WTC11 (cell line): Measurements from ENCODE around the gene GYS1. TPM values are rescaled to one million over a fixed set of nuclear protein-coding genes. Genes with fewer than 3 reads are reported as not detected.

Source experiments
- ATAC-seq: fragments of 200-7000 bp; cut with Tn5 transposase; 2 replicates; pipeline ENCODE4 v1.10.0; 2021; ENCODE audit warnings: mild to moderate bottlenecking, moderate library complexity
- CTCF ChIA-PET: fragments of 300-600 bp; sonication (Branson Sonifier 250); formaldehyde crosslinking; loops from one replicate; lab custom pipeline; 2021; ENCODE audit warnings: antibody characterized with exemption; lab: Charles Lee
- POLR2A ChIA-PET: fragments of 350-600 bp; sonication (Branson Sonifier 250); formaldehyde crosslinking; loops from one replicate; lab custom pipeline; 2021; ENCODE audit warnings: antibody characterized with exemption; lab: Charles Lee
- DNase-seq: peaks from one replicate; pipeline ENCODE4 v3.0.0; 2021; ENCODE audit warnings: low spot score
- H3K27ac Mint-ChIP-seq: 2 replicates; pipeline ENCODE4 v1.8.0; 2021; ENCODE audit warnings: mixed read lengths
- H3K27me3 Mint-ChIP-seq: 2 replicates; pipeline ENCODE4 v1.8.0; 2021; ENCODE audit warnings: low read depth, mild to moderate bottlenecking, moderate library complexity, mixed read lengths
- H3K36me3 Mint-ChIP-seq: 2 replicates; pipeline ENCODE4 v1.8.0; 2021; ENCODE audit warnings: mixed read lengths
- H3K4me1 Mint-ChIP-seq: 2 replicates; pipeline ENCODE4 v1.8.0; 2022; ENCODE audit warnings: mixed read lengths
- H3K4me3 Mint-ChIP-seq: 2 replicates; pipeline ENCODE4 v1.8.0; 2021; ENCODE audit warnings: mild to moderate bottlenecking, moderate library complexity, mixed read lengths
- H3K9me3 Mint-ChIP-seq: 2 replicates; pipeline ENCODE4 v1.8.0; 2021; ENCODE audit warnings: mixed read lengths
- FOXK1 ChIP-seq: sonication (generic); formaldehyde crosslinking; IDR thresholded peaks from 2 replicates; pipeline ENCODE4 v1.8.0; 2022; ENCODE audit warnings: mild to moderate bottlenecking, moderate library complexity, missing genetic modification reagents
- GABPB1 ChIP-seq: sonication (generic); formaldehyde crosslinking; IDR thresholded peaks from 2 replicates; pipeline ENCODE4 v1.8.1; 2023; ENCODE audit warnings: mild to moderate bottlenecking, missing genetic modification reagents
- GTF2I ChIP-seq: fragments of 250-450 bp; sonication (Bioruptor Pico); conservative IDR thresholded peaks from 2 replicates; pipeline ENCODE4 v1.4.0; 2021; ENCODE audit warnings: mild to moderate bottlenecking
- JUN ChIP-seq: sonication (generic); formaldehyde crosslinking; IDR thresholded peaks from 2 replicates; pipeline ENCODE4 v1.8.0; 2023; ENCODE audit warnings: mild to moderate bottlenecking, missing genetic modification reagents
- OVOL2 ChIP-seq: fragments of 250-450 bp; sonication (Bioruptor Pico); IDR thresholded peaks from 2 replicates; pipeline ENCODE4 v1.9.0; 2021; ENCODE audit warnings: mild to moderate bottlenecking, borderline replicate concordance
- PRRX2 ChIP-seq: fragments of 250-450 bp; sonication (Bioruptor Pico); IDR thresholded peaks from 2 replicates; pipeline ENCODE4 v1.8.0; 2021; ENCODE audit warnings: mild to moderate bottlenecking
- RELA ChIP-seq: sonication (generic); formaldehyde crosslinking; IDR thresholded peaks from 2 replicates; pipeline ENCODE4 v1.8.1; 2022; ENCODE audit warnings: missing genetic modification reagents, mild to moderate bottlenecking, borderline replicate concordance
- SOX15 ChIP-seq: fragments of 250-450 bp; sonication (Bioruptor Pico); IDR thresholded peaks from 2 replicates; pipeline ENCODE4 v1.9.0; 2021; ENCODE audit warnings: mild to moderate bottlenecking
- SP1 ChIP-seq: sonication (generic); formaldehyde crosslinking; conservative IDR thresholded peaks from 2 replicates; pipeline ENCODE4 v1.8.1; 2022; ENCODE audit warnings: missing genetic modification reagents
- TEAD4 ChIP-seq: sonication (generic); formaldehyde crosslinking; IDR thresholded peaks from 2 replicates; pipeline ENCODE4 v1.8.0; 2022; ENCODE audit warnings: mild to moderate bottlenecking, missing genetic modification reagents
- ZBTB21 ChIP-seq: sonication (generic); formaldehyde crosslinking; IDR thresholded peaks from 2 replicates; pipeline ENCODE4 v1.8.1; 2023; ENCODE audit warnings: mild to moderate bottlenecking, missing genetic modification reagents, borderline replicate concordance
- ZNF121 ChIP-seq: sonication (generic); formaldehyde crosslinking; IDR thresholded peaks from 2 replicates; pipeline ENCODE4 v1.8.0; 2023; ENCODE audit warnings: missing genetic modification reagents
- ZNF232 ChIP-seq: sonication (generic); formaldehyde crosslinking; IDR thresholded peaks from 2 replicates; pipeline ENCODE4 v1.8.0; 2022; ENCODE audit warnings: mild to moderate bottlenecking, missing genetic modification reagents
- ZNF317 ChIP-seq: sonication (generic); formaldehyde crosslinking; IDR thresholded peaks from 2 replicates; pipeline ENCODE4 v1.8.1; 2023; ENCODE audit warnings: low read depth, mild to moderate bottlenecking, moderate library complexity, missing genetic modification reagents, borderline replicate concordance
- ZNF423 ChIP-seq: fragments of 250-450 bp; sonication (Bioruptor Pico); IDR thresholded peaks from 2 replicates; pipeline ENCODE4 v2.1.2; 2022; ENCODE audit warnings: mild to moderate bottlenecking, moderate library complexity
- total RNA-seq: library from RNA; stranded (reverse); gene quantifications from 3 replicates; pipeline ENCODE4 v1.2.3, GENCODE V29; 2021
- TF ChIP-seq, protein P1 (sequence below): sonication (generic); formaldehyde crosslinking; IDR thresholded peaks from 2 replicates; pipeline ENCODE4 v1.8.1; 2023; ENCODE audit warnings: mild to moderate bottlenecking, moderate library complexity, missing genetic modification reagents
- TF ChIP-seq, protein P2 (sequence below): fragments of 250-450 bp; sonication (Bioruptor Pico); IDR thresholded peaks from 2 replicates; pipeline ENCODE4 v1.9.0; 2021; ENCODE audit warnings: mild to moderate bottlenecking
- TF ChIP-seq, protein P3 (sequence below): sonication (generic); formaldehyde crosslinking; IDR thresholded peaks from 2 replicates; pipeline ENCODE4 v1.8.1; 2023; ENCODE audit warnings: mild to moderate bottlenecking, missing genetic modification reagents, borderline replicate concordance
- TF ChIP-seq, protein P4 (sequence below): fragments of 250-450 bp; sonication (Bioruptor Pico); IDR thresholded peaks from 2 replicates; pipeline ENCODE4 v1.9.0; 2021; ENCODE audit warnings: mild to moderate bottlenecking
- TF ChIP-seq, protein P5 (sequence below): sonication (generic); formaldehyde crosslinking; IDR thresholded peaks from 2 replicates; pipeline ENCODE4 v1.8.0; 2023; ENCODE audit warnings: missing genetic modification reagents, mild to moderate bottlenecking, borderline replicate concordance
- TF ChIP-seq, protein P6 (sequence below): sonication (generic); formaldehyde crosslinking; IDR thresholded peaks from 2 replicates; pipeline ENCODE4 v1.8.1; 2023; ENCODE audit warnings: mild to moderate bottlenecking, missing genetic modification reagents

Gene GYS1
- total RNA-seq, 1 experiment from 2014 or later = 52.0 TPM

DNA sequence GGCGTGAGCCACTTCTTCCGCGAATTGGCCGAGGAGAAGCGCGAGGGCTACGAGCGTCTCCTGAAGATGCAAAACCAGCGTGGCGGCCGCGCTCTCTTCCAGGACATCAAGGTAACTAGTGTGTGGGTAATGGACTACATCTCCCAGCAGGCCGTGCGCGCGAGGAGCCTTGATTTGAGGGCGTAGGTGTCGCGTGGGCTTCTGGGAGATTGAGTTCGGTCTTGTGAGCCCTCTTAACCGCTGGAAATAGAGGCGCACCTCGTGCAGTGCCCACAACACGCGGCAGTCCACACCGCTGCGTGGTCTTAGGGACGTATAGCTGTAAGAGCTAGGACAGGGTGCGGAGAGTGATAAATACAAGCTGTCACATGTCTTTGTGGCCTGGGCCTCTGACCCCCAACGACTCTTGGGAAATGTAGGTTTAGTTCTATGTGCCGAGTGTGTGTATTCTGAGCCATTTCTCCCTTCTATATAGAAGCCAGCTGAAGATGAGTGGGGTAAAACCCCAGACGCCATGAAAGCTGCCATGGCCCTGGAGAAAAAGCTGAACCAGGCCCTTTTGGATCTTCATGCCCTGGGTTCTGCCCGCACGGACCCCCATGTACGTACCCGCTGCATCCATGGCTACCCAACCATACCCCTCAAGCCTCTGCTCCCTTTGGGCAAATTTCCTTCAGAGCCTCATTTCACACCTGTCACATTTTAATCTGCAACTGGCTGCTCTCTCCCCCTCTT lies 27.1 kb downstream of the GYS1 start:
- DNase-seq = peak; percentile 91
- Mint-ChIP-seq H3K36me3 (peaks cover 48% of the 10 kb centered on the region), H3K27ac (peak overlapping the region; percentile 93), H3K27me3 (no peaks in the 10 kb centered on the region), H3K4me1 (peaks cover 37% of the 10 kb centered on the region), H3K4me3 (peak overlapping the region; percentile 99), H3K9me3 (peaks cover 4% of the 10 kb centered on the region)
- POLR2A ChIA-PET = interaction anchor here (1.3 to 1.5 kb wide), 3 partner anchors 12 to 128 kb away, joined by 3 to 5 read pairs (median 4); partner anchors contain the start of gene BAX
- CTCF ChIA-PET = interaction anchor here (1.0 to 2.6 kb wide), 4 partner anchors 27 to 170 kb away, joined by 5 to 13 read pairs (median 8); partner anchors contain the start of genes GYS1 and RUVBL2
- peak; percentile 16 for ATAC-seq
- TF ChIP-seq GTF2I (CRISPR knock-in tag) (no peak), ZNF423 (CRISPR knock-in tag) (no peak), SOX15 (CRISPR knock-in tag) (no peak), GABPB1 (CRISPR knock-in tag) (no peak), ZNF317 (CRISPR knock-in tag) (no peak), FOXK1 (CRISPR knock-in tag) (no peak; the same call in 1 of the 2 replicates), OVOL2 (no peak), TEAD4 (CRISPR knock-in tag) (no peak), JUN (CRISPR knock-in tag) (peak; percentile 44; the same call in 1 of the 2 replicates), RELA (CRISPR knock-in tag) (no peak), SP1 (CRISPR knock-in tag) (no peak; the same call in none of the 2 replicates), PRRX2 (CRISPR knock-in tag) (peak; percentile 74; the same call in 1 of the 2 replicates), ZBTB21 (no peak), ZNF121 (CRISPR knock-in tag) (no peak), ZNF232 (CRISPR knock-in tag) (no peak)
- TF ChIP-seq, protein P1, sequence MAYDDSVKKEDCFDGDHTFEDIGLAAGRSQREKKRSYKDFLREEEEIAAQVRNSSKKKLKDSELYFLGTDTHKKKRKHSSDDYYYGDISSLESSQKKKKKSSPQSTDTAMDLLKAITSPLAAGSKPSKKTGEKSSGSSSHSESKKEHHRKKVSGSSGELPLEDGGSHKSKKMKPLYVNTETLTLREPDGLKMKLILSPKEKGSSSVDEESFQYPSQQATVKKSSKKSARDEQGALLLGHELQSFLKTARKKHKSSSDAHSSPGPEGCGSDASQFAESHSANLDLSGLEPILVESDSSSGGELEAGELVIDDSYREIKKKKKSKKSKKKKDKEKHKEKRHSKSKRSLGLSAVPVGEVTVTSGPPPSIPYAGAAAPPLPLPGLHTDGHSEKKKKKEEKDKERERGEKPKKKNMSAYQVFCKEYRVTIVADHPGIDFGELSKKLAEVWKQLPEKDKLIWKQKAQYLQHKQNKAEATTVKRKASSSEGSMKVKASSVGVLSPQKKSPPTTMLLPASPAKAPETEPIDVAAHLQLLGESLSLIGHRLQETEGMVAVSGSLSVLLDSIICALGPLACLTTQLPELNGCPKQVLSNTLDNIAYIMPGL (CRISPR knock-in tag) = no peak
- TF ChIP-seq, protein P2, sequence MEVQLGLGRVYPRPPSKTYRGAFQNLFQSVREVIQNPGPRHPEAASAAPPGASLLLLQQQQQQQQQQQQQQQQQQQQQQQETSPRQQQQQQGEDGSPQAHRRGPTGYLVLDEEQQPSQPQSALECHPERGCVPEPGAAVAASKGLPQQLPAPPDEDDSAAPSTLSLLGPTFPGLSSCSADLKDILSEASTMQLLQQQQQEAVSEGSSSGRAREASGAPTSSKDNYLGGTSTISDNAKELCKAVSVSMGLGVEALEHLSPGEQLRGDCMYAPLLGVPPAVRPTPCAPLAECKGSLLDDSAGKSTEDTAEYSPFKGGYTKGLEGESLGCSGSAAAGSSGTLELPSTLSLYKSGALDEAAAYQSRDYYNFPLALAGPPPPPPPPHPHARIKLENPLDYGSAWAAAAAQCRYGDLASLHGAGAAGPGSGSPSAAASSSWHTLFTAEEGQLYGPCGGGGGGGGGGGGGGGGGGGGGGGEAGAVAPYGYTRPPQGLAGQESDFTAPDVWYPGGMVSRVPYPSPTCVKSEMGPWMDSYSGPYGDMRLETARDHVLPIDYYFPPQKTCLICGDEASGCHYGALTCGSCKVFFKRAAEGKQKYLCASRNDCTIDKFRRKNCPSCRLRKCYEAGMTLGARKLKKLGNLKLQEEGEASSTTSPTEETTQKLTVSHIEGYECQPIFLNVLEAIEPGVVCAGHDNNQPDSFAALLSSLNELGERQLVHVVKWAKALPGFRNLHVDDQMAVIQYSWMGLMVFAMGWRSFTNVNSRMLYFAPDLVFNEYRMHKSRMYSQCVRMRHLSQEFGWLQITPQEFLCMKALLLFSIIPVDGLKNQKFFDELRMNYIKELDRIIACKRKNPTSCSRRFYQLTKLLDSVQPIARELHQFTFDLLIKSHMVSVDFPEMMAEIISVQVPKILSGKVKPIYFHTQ = no peak
- TF ChIP-seq, protein P3, sequence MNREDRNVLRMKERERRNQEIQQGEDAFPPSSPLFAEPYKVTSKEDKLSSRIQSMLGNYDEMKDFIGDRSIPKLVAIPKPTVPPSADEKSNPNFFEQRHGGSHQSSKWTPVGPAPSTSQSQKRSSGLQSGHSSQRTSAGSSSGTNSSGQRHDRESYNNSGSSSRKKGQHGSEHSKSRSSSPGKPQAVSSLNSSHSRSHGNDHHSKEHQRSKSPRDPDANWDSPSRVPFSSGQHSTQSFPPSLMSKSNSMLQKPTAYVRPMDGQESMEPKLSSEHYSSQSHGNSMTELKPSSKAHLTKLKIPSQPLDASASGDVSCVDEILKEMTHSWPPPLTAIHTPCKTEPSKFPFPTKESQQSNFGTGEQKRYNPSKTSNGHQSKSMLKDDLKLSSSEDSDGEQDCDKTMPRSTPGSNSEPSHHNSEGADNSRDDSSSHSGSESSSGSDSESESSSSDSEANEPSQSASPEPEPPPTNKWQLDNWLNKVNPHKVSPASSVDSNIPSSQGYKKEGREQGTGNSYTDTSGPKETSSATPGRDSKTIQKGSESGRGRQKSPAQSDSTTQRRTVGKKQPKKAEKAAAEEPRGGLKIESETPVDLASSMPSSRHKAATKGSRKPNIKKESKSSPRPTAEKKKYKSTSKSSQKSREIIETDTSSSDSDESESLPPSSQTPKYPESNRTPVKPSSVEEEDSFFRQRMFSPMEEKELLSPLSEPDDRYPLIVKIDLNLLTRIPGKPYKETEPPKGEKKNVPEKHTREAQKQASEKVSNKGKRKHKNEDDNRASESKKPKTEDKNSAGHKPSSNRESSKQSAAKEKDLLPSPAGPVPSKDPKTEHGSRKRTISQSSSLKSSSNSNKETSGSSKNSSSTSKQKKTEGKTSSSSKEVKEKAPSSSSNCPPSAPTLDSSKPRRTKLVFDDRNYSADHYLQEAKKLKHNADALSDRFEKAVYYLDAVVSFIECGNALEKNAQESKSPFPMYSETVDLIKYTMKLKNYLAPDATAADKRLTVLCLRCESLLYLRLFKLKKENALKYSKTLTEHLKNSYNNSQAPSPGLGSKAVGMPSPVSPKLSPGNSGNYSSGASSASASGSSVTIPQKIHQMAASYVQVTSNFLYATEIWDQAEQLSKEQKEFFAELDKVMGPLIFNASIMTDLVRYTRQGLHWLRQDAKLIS (CRISPR knock-in tag) = no peak
- TF ChIP-seq, protein P4, sequence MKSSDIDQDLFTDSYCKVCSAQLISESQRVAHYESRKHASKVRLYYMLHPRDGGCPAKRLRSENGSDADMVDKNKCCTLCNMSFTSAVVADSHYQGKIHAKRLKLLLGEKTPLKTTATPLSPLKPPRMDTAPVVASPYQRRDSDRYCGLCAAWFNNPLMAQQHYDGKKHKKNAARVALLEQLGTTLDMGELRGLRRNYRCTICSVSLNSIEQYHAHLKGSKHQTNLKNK (CRISPR knock-in tag) = peak; percentile 70; the same call in 1 of the 2 replicates
- TF ChIP-seq, protein P5, sequence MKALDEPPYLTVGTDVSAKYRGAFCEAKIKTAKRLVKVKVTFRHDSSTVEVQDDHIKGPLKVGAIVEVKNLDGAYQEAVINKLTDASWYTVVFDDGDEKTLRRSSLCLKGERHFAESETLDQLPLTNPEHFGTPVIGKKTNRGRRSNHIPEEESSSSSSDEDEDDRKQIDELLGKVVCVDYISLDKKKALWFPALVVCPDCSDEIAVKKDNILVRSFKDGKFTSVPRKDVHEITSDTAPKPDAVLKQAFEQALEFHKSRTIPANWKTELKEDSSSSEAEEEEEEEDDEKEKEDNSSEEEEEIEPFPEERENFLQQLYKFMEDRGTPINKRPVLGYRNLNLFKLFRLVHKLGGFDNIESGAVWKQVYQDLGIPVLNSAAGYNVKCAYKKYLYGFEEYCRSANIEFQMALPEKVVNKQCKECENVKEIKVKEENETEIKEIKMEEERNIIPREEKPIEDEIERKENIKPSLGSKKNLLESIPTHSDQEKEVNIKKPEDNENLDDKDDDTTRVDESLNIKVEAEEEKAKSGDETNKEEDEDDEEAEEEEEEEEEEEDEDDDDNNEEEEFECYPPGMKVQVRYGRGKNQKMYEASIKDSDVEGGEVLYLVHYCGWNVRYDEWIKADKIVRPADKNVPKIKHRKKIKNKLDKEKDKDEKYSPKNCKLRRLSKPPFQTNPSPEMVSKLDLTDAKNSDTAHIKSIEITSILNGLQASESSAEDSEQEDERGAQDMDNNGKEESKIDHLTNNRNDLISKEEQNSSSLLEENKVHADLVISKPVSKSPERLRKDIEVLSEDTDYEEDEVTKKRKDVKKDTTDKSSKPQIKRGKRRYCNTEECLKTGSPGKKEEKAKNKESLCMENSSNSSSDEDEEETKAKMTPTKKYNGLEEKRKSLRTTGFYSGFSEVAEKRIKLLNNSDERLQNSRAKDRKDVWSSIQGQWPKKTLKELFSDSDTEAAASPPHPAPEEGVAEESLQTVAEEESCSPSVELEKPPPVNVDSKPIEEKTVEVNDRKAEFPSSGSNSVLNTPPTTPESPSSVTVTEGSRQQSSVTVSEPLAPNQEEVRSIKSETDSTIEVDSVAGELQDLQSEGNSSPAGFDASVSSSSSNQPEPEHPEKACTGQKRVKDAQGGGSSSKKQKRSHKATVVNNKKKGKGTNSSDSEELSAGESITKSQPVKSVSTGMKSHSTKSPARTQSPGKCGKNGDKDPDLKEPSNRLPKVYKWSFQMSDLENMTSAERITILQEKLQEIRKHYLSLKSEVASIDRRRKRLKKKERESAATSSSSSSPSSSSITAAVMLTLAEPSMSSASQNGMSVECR (CRISPR knock-in tag) = 0 out of 2 replicates have a peak, but pooled peaks have one; percentile 14
- TF ChIP-seq, protein P6, sequence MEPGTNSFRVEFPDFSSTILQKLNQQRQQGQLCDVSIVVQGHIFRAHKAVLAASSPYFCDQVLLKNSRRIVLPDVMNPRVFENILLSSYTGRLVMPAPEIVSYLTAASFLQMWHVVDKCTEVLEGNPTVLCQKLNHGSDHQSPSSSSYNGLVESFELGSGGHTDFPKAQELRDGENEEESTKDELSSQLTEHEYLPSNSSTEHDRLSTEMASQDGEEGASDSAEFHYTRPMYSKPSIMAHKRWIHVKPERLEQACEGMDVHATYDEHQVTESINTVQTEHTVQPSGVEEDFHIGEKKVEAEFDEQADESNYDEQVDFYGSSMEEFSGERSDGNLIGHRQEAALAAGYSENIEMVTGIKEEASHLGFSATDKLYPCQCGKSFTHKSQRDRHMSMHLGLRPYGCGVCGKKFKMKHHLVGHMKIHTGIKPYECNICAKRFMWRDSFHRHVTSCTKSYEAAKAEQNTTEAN = no peak
